ENCODE results near the gene TPSAB1.

Gene TPSAB1

DNA sequence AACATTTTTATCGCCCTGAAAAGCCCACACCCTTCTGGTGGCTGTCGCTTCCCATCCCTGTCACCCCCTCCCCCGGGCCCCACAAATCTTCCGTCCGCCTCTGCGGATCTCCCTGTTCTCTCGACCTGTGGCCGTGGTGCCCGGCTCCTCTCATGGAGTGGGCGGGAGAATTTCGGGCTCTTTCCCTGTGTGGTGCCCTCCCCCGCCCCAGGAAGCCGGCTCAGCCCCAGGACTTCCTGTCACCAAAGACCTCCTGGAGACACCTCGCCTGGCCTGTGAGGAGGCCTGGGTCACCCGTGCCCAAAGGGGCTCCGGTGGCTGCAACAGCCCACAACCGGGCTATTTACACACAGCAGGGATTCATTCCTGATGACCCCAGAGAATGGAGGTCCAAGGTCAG, 42.8 kb downstream of the TPSAB1 start:
- DNase-seq (ENCODE audit: low read depth in 2 of 2, low spot score in 1 of 2), result no peak

DNA sequence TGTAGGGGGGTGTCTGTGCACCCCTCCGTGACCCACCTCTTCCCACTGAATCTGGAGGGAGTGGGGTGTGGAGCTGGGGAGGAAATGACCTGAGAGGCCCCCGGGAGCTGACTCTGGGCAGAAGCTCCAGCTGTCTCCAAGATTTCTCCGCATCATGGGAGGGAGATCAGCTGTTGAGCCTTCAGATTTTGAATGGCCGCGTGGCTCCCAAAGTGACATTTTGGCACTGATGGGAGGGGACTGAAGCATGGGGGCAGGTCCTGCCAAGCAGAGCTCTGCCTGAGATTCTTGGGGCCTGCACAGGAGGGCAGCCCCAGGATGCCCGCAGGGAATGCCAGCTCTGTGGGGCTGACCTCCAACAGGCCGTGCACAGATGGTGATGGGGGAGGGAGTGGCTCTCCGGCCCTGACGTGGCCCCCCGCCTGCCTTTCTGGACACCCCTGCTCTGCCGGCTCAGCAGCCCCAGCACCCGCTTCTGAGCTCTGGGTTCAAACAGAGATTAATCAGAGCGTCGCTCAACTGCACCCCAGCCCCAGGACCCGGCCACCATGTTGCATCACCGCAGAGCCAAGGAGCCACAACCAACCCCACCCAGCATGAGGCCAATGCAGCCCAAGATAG, 43.6 kb downstream of the TPSAB1 start:
- DNase-seq (ENCODE audit: low read depth in 2 of 2, low spot score in 1 of 2), result no peak

GRCh38 chr16:1285669-1286512, 45.4 kb downstream of the TPSAB1 start:
- no peak for DNase-seq (ENCODE audit: low read depth in 2 of 2, low spot score in 1 of 2)

DNA sequence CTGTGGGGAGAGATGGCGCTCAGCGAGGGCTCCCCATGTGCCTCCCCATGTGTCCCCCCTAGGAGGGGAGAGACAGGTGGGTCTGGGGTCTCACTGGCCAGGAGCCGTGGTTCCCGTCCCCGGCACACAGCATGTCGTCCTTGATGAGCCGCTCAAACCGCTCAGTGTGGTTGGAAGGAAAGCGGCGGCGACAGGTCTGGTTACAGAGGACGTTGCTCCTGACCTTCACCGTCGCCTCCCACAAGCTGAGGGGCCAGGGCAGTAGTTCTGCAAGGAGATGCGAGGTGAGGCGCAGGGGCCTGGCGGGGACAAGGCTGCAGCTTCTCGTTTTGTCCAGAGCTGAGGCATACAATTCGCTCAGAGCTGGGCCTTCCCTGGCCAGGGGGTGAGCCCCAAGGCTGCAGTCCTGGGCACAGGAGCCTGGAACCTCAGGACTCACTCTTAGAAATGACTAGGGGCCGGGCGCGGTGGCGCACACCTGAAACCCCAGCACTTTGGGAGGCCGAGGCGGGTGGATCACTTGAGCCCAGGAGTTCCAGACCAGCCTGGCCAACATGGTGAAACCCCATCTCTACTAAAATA, 46.1 kb downstream of the TPSAB1 start:
- no peak for DNase-seq (ENCODE audit: low read depth in 2 of 2, low spot score in 1 of 2)

DNA sequence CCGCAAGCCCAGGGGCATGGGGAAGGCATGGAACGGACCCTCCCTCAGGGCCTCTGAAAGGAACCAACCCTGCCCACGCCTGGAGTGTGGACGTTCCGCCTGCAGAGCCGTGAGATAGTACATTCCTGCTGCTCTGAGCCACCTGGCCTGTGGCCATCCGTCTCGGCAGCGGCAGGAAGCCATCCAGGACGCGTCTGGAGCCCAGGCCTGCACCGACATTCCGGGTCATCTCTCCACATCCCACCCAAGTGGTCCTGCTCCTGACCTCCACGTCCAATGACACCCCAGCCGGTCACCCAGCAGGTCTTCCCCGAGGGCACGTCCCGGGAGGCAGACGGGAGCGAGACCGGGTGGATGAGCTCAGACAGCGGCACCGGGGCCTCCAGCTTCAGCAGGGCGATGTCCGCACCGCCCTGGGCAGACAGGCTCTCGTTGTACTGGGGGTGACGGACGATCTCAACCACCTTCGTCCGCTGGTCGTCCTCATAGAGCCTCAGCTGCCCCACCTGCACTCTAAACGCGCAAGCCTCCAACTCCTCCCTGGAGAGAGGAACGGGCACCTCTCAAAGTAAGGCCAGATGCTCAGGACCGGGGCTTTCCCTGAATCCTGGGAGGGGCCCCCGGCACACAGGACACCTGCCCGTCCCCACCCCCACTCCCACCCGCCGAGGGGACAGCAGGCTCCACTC, 47.6 kb downstream of the TPSAB1 start:
- DNase-seq (ENCODE audit: low read depth in 2 of 2, low spot score in 1 of 2), result no peak

DNA sequence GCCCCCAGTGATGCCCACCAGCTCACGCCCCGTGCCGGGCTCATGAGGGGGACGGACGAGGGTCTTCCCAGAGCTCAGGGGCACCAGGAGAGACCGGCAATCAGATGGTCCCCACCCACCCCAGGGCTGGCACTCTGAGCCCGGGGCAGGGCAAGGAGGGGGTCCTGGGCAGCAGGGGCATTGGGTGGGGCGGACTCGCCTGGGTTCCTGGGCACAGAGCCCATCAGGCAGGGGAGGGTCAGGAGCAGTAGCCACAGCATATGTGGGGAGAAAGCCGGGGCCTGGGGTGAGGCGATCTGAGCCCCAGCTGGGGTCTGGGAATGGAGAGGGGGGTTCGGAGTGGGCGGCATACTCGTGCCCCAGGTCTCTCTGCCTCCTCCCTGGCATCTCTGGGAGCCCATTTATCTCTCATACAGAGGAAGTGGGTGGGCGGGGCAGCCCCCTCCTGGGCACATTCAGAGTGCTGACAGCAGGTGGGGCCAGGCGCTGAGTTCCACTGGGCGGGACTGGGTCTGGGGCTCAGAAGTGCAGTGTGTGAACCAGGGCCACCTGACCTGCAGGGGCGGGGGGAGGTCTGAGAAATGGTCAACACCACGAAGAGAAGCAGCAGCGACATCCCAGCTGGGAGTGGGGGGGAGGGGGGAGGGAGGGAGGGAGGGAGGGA, 48.4 kb downstream of the TPSAB1 start:
- no peak for DNase-seq (ENCODE audit: low read depth in 2 of 2, low spot score in 1 of 2)

GRCh38 chr16:1289477-1289866, 49.0 kb downstream of the TPSAB1 start:
- no peak for DNase-seq (ENCODE audit: low read depth in 2 of 2, low spot score in 1 of 2)

DNA sequence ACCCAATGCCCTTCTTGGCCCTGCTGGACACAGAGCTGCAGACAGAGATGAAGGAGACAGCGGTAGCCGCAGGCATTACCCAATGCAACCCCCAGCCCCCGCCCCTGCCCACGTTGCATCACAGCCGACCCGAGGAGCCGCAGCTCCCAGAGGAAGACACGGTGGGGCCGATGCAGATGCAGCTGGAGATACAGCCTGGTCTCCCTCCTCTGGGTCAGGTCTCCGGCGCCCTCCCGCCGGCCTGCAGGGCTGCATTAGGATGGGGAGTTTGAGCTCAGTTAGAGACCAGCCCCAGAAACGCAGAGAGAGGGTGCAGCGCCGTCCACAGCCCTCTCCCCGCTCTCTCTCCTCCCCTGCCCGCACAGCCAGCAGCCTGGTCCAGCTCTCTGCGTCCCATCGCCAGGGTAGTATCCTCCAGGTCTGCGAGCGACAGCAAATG, 49.6 kb downstream of the TPSAB1 start:
- no peak for DNase-seq (ENCODE audit: low read depth in 2 of 2, low spot score in 1 of 2)

- no peak for DNase-seq (ENCODE audit: low read depth in 2 of 2, low spot score in 1 of 2)
Measured at GRCh38 chr16:1290860-1291575, 50.5 kb downstream of the TPSAB1 start.

DNA sequence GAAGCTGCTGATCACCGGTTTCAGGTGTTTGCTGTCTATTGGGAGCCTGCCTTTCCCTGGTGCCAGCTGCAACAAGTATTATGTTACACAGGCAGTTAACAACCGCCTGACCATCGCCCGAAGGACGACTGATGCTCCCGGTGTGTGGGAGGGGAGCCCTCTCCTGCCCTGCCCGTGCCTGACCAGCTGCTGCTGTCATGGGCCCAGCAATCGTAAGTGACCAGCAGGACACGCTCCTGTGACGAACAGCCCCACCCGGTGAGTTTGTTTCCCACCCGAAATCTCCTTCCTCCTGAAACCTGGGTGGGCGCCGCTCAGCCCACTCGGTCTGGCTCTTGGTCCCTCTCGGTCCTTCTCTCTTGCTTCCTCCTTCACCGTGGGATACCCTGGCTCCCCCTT, 51.1 kb downstream of the TPSAB1 start:
- DNase-seq (ENCODE audit: low read depth in 2 of 2, low spot score in 1 of 2), result no peak

Data from stimulated activated CD8-positive, alpha-beta memory T cell treated with anti-CD3 and anti-CD28 coated beads, Interleukin-4, amount 100 ng/mL, for 1 hour (primary cell).